Measurements from ENCODE around the gene PDE10A.

Gene PDE10A

GRCh38 chr6:165677091-165677490 lies 14.1 kb upstream of the PDE10A start:
- DNase-seq, result no peak

- DNase-seq, result no peak
These were observed 13.5 kb upstream of the PDE10A start for GRCh38 chr6:165676435-165677068.

- DNase-seq, result no peak
These were observed 12.1 kb upstream of the PDE10A start for GRCh38 chr6:165675120-165675519.

GRCh38 chr6:165674155-165675029 lies 11.4 kb upstream of the PDE10A start:
- DNase-seq, result no peak

- DNase-seq, result no peak
These were observed 8.3 kb upstream of the PDE10A start for GRCh38 chr6:165671222-165671768.

- DNase-seq, result no peak
These were observed 5.9 kb upstream of the PDE10A start for GRCh38 chr6:165668951-165669350.

- no peak for DNase-seq
These were observed 2.3 kb upstream of the PDE10A start for GRCh38 chr6:165665384-165665672.

GRCh38 chr6:165664559-165665383 lies 1.7 kb upstream of the PDE10A start:
- DNase-seq, result no peak

- no peak for DNase-seq
These were observed 906 bp upstream of the PDE10A start for GRCh38 chr6:165663736-165664558.

- no peak for DNase-seq
These were observed 315 bp upstream of the PDE10A start for GRCh38 chr6:165663377-165663735.

- no peak for DNase-seq
These were observed 846 bp downstream of the PDE10A start for GRCh38 chr6:165662041-165662748.

GRCh38 chr6:165661664-165662025 lies 1.4 kb downstream of the PDE10A start:
- no peak for DNase-seq

- DNase-seq, result no peak
These were observed 2.0 kb downstream of the PDE10A start for GRCh38 chr6:165660857-165661663.

GRCh38 chr6:165659945-165660856 lies 2.8 kb downstream of the PDE10A start:
- no peak for DNase-seq

- DNase-seq, result no peak
These were observed 4.5 kb downstream of the PDE10A start for GRCh38 chr6:165658395-165659058.

- no peak for DNase-seq
These were observed 5.7 kb downstream of the PDE10A start for GRCh38 chr6:165657325-165657680.

GRCh38 chr6:165656581-165657324 lies 6.3 kb downstream of the PDE10A start:
- DNase-seq, result no peak

GRCh38 chr6:165655191-165655590 lies 7.8 kb downstream of the PDE10A start:
- DNase-seq, result no peak

- DNase-seq, result no peak
These were observed 8.9 kb downstream of the PDE10A start for GRCh38 chr6:165654144-165654543.
